ENCODE measurements around the gene CHRM1. TPM values are rescaled to one million over a fixed set of nuclear protein-coding genes. Genes with fewer than 3 reads are reported as not detected.

Gene CHRM1
- polyA plus RNA-seq, 4 donors = 0.65 to 1.1 TPM; not detected in 2

DNA sequence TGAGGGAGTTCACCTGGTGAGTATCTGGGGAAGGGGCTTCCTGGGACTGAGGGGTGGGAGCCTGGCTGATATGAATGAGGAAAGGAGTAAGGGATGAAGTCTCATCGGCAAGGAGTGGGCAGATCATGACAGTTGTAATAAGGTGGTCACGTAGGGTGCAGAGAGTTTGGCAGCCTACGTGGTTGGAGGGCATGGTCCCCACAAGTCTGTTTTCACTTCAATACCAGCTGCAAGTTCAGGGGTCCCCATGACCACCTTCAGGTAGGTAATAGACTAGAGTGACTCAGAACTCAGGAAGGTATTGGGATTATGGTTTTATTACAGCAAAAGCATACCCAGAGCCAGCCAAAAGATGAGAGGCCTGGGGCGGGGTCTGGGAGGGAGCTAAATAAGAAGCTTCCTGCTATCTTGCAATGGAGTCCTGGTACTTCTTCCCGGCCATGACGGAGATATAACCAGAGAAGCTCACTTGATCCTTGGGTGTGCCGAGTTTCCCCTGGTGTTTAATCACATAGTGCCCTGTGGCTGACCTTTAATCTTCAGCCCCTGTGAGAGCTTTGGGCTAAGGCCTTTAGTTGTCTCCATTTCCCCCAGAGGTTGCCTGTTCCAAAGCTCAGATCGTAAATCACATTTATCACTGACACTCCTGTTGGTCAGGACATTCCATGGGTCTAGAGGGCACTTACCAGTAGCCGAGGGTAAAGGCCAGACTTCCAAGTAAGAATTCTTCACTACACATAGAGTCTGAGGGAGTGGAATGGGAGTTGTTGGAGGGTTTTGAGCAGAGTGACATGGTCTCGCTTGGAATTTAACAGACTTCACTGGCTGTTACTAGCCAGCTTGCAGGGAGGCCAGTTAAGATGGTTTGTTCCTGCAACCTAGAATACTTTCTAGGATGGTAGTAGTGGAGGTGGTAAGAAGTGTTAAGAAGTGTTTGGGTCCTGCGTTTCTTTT lies 31.4 kb downstream of the CHRM1 start:
- no peaks in the 10 kb centered on the region for H3K9me3 ChIP-seq (ENCODE audit: control insufficient read depth in 2 of 2, insufficient read depth in 1 of 2, low read depth in 1 of 2, low read length in 1 of 2)
- H3K4me1 ChIP-seq (ENCODE audit: control insufficient read depth in 3 of 3, insufficient read depth in 2 of 3, low read depth in 1 of 3, low read length in 2 of 3) = peaks cover 5 to 63% (median 13%) of the 10 kb centered on the region in 3 donors
- H3K27ac ChIP-seq (ENCODE audit: low read depth in 1 of 3, low read length in 2 of 3) = peak overlapping the region; percentile 59 to 83 (median 83)
- H3K4me3 ChIP-seq (ENCODE audit: low read depth in 1 of 3, low read length in 3 of 3) = no peak overlapping the region
- 34 to 50% (median 50%) methylated on average over 10 to 11 of the region's 11 CpGs for WGBS, 3 donors
- FAIRE-seq (no peak), DNase-seq (peak; percentile 94 to 99)
- H3K27me3 ChIP-seq (ENCODE audit: control insufficient read depth in 3 of 3, insufficient read depth in 3 of 3, low read length in 3 of 3) = no peaks in the 10 kb centered on the region
- H3K36me3 ChIP-seq (ENCODE audit: control insufficient read depth in 3 of 3, insufficient read depth in 2 of 3, low read depth in 1 of 3, low read length in 3 of 3) = peaks cover 26 to 49% (median 34%) of the 10 kb centered on the region in 3 donors

DNA sequence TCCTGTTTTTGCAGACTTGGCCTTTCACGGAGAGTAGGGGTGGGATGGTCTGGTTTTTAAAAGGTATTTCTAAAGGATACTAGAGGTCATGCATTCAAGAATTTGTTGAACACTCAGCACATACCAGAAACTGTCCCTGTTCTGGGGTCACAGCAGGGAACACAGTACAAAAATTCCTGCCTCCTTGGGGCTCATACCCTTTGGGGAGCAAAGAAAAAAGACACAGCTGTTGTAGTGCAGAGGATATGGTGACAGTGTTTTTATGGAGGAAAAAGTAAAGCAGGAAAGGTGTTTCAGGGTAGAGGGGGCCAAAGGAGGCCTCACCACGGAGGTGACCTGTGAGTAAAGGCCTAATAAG lies 32.1 kb downstream of the CHRM1 start:
- DNase-seq (no peak), FAIRE-seq (no peak)
- H3K4me3 ChIP-seq (ENCODE audit: low read depth in 1 of 3, low read length in 3 of 3) = no peak overlapping the region
- no peaks in the 10 kb centered on the region for H3K9me3 ChIP-seq (ENCODE audit: control insufficient read depth in 2 of 2, insufficient read depth in 1 of 2, low read depth in 1 of 2, low read length in 1 of 2)
- peak overlapping the region; percentile 59 to 83 (median 83) for H3K27ac ChIP-seq (ENCODE audit: low read depth in 1 of 3, low read length in 2 of 3)
- H3K4me1 ChIP-seq (ENCODE audit: control insufficient read depth in 3 of 3, insufficient read depth in 2 of 3, low read depth in 1 of 3, low read length in 2 of 3) = peaks cover 5 to 68% (median 13%) of the 10 kb centered on the region in 3 donors
- WGBS, 3 donors = 47 to 59% (median 54%) methylated on average over 2 of the region's 2 CpGs
- peaks cover 31 to 56% (median 41%) of the 10 kb centered on the region in 3 donors for H3K36me3 ChIP-seq (ENCODE audit: control insufficient read depth in 3 of 3, insufficient read depth in 2 of 3, low read depth in 1 of 3, low read length in 3 of 3)
- no peaks in the 10 kb centered on the region for H3K27me3 ChIP-seq (ENCODE audit: control insufficient read depth in 3 of 3, insufficient read depth in 3 of 3, low read length in 3 of 3)

DNA sequence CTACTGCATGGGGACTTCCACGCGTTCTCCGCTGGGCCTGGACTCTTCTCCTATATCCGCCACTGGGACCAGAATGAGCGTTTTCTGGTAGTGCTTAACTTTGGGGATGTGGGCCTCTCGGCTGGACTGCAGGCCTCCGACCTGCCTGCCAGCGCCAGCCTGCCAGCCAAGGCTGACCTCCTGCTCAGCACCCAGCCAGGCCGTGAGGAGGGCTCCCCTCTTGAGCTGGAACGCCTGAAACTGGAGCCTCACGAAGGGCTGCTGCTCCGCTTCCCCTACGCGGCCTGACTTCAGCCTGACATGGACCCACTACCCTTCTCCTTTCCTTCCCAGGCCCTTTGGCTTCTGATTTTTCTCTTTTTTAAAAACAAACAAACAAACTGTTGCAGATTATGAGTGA lies 32.8 kb downstream of the CHRM1 start:
- no peak for FAIRE-seq
- H3K27ac ChIP-seq (ENCODE audit: low read depth in 1 of 3, low read length in 2 of 3) = peak overlapping the region in 2 of 3 donors; percentile 83
- WGBS, 3 donors = 90 to 92% (median 91%) methylated on average over 14 of the region's 14 CpGs
- no peaks in the 10 kb centered on the region for H3K9me3 ChIP-seq (ENCODE audit: control insufficient read depth in 2 of 2, insufficient read depth in 1 of 2, low read depth in 1 of 2, low read length in 1 of 2)
- no peak overlapping the region for H3K4me3 ChIP-seq (ENCODE audit: low read depth in 1 of 3, low read length in 3 of 3)
- peaks cover 12 to 75% (median 13%) of the 10 kb centered on the region in 3 donors for H3K4me1 ChIP-seq (ENCODE audit: control insufficient read depth in 3 of 3, insufficient read depth in 2 of 3, low read depth in 1 of 3, low read length in 2 of 3)
- peaks cover 37 to 63% (median 45%) of the 10 kb centered on the region in 3 donors for H3K36me3 ChIP-seq (ENCODE audit: control insufficient read depth in 3 of 3, insufficient read depth in 2 of 3, low read depth in 1 of 3, low read length in 3 of 3)
- peak in 1 of 2 donors; percentile 1 for DNase-seq
- no peaks in the 10 kb centered on the region for H3K27me3 ChIP-seq (ENCODE audit: control insufficient read depth in 3 of 3, insufficient read depth in 3 of 3, low read length in 3 of 3)

DNA sequence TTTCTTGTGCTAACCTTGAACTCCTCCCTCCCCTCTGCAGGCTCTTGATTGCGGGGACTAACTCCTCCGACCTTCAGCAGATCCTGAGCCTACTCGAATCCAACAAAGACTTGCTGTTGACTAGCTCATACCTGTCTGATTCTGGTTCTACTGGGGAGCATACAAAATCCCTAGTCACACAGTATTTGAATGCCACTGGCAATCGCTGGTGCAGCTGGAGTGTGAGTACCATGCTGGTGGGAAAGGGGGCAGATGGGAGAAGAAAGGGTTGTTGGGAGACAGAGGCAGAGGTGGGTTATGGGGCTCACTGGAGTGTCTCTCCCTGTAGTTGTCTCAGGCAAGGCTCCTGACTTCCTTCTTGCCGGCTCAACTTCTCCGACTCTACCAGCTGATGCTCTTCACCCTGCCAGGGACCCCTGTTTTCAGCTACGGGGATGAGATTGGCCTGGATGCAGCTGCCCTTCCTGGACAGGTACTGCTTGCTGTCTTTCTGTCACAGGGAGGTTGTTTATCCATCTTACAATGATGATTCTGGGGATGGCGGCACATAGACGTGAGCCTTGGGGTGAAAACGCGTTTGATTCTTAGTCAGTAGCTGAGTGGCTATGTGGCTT lies 35.9 kb downstream of the CHRM1 start:
- Histone ChIP-seq H3K4me3 (ENCODE audit: low read depth in 1 of 3, low read length in 3 of 3) (peak overlapping the region in 1 of 3 donors; percentile 2), H3K36me3 (ENCODE audit: control insufficient read depth in 3 of 3, insufficient read depth in 2 of 3, low read depth in 1 of 3, low read length in 3 of 3) (peaks cover 40 to 75% (median 45%) of the 10 kb centered on the region in 3 donors), H3K9me3 (ENCODE audit: control insufficient read depth in 2 of 2, insufficient read depth in 1 of 2, low read depth in 1 of 2, low read length in 1 of 2) (no peaks in the 10 kb centered on the region), H3K27me3 (ENCODE audit: control insufficient read depth in 3 of 3, insufficient read depth in 3 of 3, low read length in 3 of 3) (no peaks in the 10 kb centered on the region), H3K4me1 (ENCODE audit: control insufficient read depth in 3 of 3, insufficient read depth in 2 of 3, low read depth in 1 of 3, low read length in 2 of 3) (peaks cover 7 to 64% (median 11%) of the 10 kb centered on the region in 3 donors), H3K27ac (ENCODE audit: low read depth in 1 of 3, low read length in 2 of 3) (peak overlapping the region in 2 of 3 donors; percentile 13 to 20)
- 87 to 90% (median 89%) methylated on average over 11 of the region's 11 CpGs for WGBS, 3 donors
- FAIRE-seq = no peak
- DNase-seq = peak in 1 of 2 donors; percentile 1

DNA sequence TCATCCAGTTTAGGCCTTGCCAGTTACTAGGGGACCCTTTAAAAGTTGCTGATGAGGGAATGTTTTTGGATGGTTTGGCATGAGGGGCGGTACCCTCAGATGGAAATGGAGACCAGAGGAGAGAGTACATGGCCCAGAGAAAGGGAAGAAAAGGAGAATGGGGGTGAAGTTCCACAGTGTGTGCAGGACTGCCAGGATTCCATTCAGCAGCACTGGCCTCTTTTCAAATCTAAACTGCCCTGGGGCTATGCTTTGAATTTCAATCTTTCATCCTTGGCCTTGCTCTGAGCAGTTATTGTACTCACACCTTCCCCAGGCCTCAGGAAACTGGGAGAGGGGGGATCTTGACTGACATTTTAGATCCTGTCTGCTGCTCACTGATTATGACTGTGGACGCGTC lies 37.5 kb downstream of the CHRM1 start:
- H3K27me3 ChIP-seq (ENCODE audit: control insufficient read depth in 3 of 3, insufficient read depth in 3 of 3, low read length in 3 of 3) = no peaks in the 10 kb centered on the region
- H3K9me3 ChIP-seq (ENCODE audit: control insufficient read depth in 2 of 2, insufficient read depth in 1 of 2, low read depth in 1 of 2, low read length in 1 of 2) = no peaks in the 10 kb centered on the region
- peaks cover under 1 to 61% (median 14%) of the 10 kb centered on the region in 3 donors for H3K4me1 ChIP-seq (ENCODE audit: control insufficient read depth in 3 of 3, insufficient read depth in 2 of 3, low read depth in 1 of 3, low read length in 2 of 3)
- 82 to 90% (median 89%) methylated on average over 3 of the region's 3 CpGs for WGBS, 3 donors
- H3K27ac ChIP-seq (ENCODE audit: low read depth in 1 of 3, low read length in 2 of 3) = peak overlapping the region in 2 of 3 donors; percentile 1 to 99
- H3K36me3 ChIP-seq (ENCODE audit: control insufficient read depth in 3 of 3, insufficient read depth in 2 of 3, low read depth in 1 of 3, low read length in 3 of 3) = peaks cover 38 to 71% (median 38%) of the 10 kb centered on the region in 3 donors
- H3K4me3 ChIP-seq (ENCODE audit: low read depth in 1 of 3, low read length in 3 of 3) = peak overlapping the region in 2 of 3 donors; percentile 65 to 99
- FAIRE-seq (no peak), DNase-seq (peak in 1 of 2 donors; percentile 7)

DNA sequence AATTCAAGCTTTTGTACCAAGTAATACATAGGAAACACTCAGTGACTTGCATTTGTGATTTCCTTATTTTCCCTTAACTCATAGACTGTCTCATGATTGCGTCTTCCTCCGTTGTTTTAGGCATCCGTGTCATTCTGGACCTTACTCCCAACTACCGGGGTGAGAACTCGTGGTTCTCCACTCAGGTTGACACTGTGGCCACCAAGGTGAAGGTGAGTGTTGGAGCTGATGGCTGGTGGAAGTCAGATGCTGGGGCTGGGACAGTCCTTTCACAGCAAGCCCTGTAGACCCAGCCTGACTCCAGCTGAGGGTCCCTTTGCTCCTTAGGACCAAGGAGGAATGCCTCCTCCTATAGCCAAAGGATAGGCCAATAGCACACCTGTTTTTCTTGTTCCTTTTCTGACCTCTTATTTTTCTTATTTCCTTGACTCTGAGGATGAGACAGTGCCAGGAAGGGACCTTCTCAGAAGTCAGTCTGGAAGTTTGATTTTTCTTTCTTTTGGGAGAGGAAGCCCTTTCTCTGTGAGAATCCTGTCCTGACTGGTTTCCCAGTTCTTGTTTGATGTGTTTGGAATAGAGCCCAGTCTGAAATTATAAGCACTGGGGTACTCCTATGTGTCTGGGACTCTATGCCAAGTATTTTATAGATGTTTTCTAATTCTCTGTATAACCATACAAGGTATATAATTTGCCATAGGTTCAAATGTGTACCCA lies 38.2 kb downstream of the CHRM1 start:
- Histone ChIP-seq H3K27ac (ENCODE audit: low read depth in 1 of 3, low read length in 2 of 3) (peak overlapping the region; percentile 2 to 99 (median 74)), H3K4me1 (ENCODE audit: control insufficient read depth in 3 of 3, insufficient read depth in 2 of 3, low read depth in 1 of 3, low read length in 2 of 3) (peaks cover 0 to 54% (median 14%) of the 10 kb centered on the region in 3 donors), H3K36me3 (ENCODE audit: control insufficient read depth in 3 of 3, insufficient read depth in 2 of 3, low read depth in 1 of 3, low read length in 3 of 3) (peaks cover 32 to 64% (median 33%) of the 10 kb centered on the region in 3 donors), H3K27me3 (ENCODE audit: control insufficient read depth in 3 of 3, insufficient read depth in 3 of 3, low read length in 3 of 3) (no peaks in the 10 kb centered on the region), H3K9me3 (ENCODE audit: control insufficient read depth in 2 of 2, insufficient read depth in 1 of 2, low read depth in 1 of 2, low read length in 1 of 2) (no peaks in the 10 kb centered on the region), H3K4me3 (ENCODE audit: low read depth in 1 of 3, low read length in 3 of 3) (peak overlapping the region; percentile 17 to 99 (median 65))
- no peak for FAIRE-seq
- DNase-seq = peak; percentile 43 to 64
- WGBS, 3 donors = 26 to 47% (median 33%) methylated on average over 5 of the region's 5 CpGs

DNA sequence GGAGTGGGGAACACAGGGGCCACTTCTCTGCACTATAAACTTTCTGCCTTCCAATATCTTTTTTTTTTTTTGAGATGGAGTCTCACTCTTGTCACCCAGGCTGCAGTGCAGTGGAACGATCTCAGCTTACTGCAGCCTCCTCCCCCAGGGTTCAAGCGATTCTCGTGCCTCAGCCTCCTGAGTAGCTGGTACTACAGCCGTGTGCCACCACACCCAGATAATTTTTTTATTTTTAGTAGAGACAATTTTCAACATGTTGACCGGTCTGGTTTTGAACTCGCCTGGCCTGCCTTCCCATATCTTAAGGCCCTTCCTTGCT lies 38.8 kb downstream of the CHRM1 start:
- DNase-seq (no peak), FAIRE-seq (no peak)
- peaks cover 28 to 61% (median 31%) of the 10 kb centered on the region in 3 donors for H3K36me3 ChIP-seq (ENCODE audit: control insufficient read depth in 3 of 3, insufficient read depth in 2 of 3, low read depth in 1 of 3, low read length in 3 of 3)
- peaks cover 0 to 49% (median 14%) of the 10 kb centered on the region in 3 donors for H3K4me1 ChIP-seq (ENCODE audit: control insufficient read depth in 3 of 3, insufficient read depth in 2 of 3, low read depth in 1 of 3, low read length in 2 of 3)
- H3K4me3 ChIP-seq (ENCODE audit: low read depth in 1 of 3, low read length in 3 of 3) = peak overlapping the region; percentile 17 to 99 (median 65)
- peak overlapping the region; percentile 39 to 99 (median 74) for H3K27ac ChIP-seq (ENCODE audit: low read depth in 1 of 3, low read length in 2 of 3)
- H3K9me3 ChIP-seq (ENCODE audit: control insufficient read depth in 2 of 2, insufficient read depth in 1 of 2, low read depth in 1 of 2, low read length in 1 of 2) = no peaks in the 10 kb centered on the region
- 19 to 38% (median 25%) methylated on average over 6 of the region's 6 CpGs for WGBS, 3 donors
- no peaks in the 10 kb centered on the region for H3K27me3 ChIP-seq (ENCODE audit: control insufficient read depth in 3 of 3, insufficient read depth in 3 of 3, low read length in 3 of 3)

Data from small intestine (tissue), 7 donors.